ENCODE results near the gene ZMYND8.
A peak's percentile ranks its signal among the peaks of the same experiment; 100 is the strongest.

ZMYND8 gene

DNA sequence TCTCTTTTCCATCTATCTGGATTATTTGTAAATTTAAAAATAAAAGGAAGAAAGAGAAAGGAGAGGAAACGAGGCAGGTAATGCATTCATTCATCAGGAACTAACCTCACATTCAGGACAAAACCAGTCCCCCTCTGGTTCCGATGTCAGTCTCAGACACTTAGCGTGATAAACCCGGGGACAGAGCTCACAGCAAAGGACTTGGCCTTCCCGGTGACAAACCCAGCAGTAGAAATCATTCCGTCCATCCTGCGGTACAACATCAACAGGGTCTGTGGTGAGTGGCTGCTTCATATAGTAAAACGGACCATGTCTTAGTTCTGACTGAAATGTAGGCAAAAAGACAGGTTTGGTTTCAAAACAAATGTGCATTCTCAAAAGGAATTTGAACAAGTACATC is 57.9 kb downstream of the ZMYND8 start:
- no peaks in the 10 kb centered on the region for H3K9me2 ChIP-seq (ENCODE audit: low read depth, low read length)
- H3K27ac ChIP-seq (ENCODE audit: low read depth, low read length, poor library complexity, severe bottlenecking): no peak overlapping the region
- no peak overlapping the region for H3K4me3 ChIP-seq (ENCODE audit: low read depth, low read length, poor library complexity, severe bottlenecking)
- no peaks in the 10 kb centered on the region for H3K27me3 ChIP-seq (ENCODE audit: insufficient read depth, low read length)
- H3K79me2 ChIP-seq (ENCODE audit: insufficient read depth, low read length): peaks cover 4% of the 10 kb centered on the region; the same call in 1 of the 2 replicates
- H3K36me3 ChIP-seq (ENCODE audit: insufficient read depth, low read length): peaks cover 98% of the 10 kb centered on the region
- no peak overlapping the region for H3K9ac ChIP-seq (ENCODE audit: low read length)
- H2AFZ ChIP-seq (ENCODE audit: low read length): no peak overlapping the region
- no peaks in the 10 kb centered on the region for H3F3A ChIP-seq (ENCODE audit: insufficient read depth, low read length)
- no peaks in the 10 kb centered on the region for H3K4me1 ChIP-seq (ENCODE audit: insufficient read depth, low read length, severe bottlenecking)
- TF ChIP-seq, protein P1, sequence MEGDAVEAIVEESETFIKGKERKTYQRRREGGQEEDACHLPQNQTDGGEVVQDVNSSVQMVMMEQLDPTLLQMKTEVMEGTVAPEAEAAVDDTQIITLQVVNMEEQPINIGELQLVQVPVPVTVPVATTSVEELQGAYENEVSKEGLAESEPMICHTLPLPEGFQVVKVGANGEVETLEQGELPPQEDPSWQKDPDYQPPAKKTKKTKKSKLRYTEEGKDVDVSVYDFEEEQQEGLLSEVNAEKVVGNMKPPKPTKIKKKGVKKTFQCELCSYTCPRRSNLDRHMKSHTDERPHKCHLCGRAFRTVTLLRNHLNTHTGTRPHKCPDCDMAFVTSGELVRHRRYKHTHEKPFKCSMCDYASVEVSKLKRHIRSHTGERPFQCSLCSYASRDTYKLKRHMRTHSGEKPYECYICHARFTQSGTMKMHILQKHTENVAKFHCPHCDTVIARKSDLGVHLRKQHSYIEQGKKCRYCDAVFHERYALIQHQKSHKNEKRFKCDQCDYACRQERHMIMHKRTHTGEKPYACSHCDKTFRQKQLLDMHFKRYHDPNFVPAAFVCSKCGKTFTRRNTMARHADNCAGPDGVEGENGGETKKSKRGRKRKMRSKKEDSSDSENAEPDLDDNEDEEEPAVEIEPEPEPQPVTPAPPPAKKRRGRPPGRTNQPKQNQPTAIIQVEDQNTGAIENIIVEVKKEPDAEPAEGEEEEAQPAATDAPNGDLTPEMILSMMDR (IDR thresholded peaks at IDR 0.05; ENCODE audit: low read length): no peak
- TF ChIP-seq EZH2 (IDR thresholded peaks at IDR 0.05; ENCODE audit: borderline replicate concordance, low read length): no peak
- H3K9me3 ChIP-seq (ENCODE audit: low read length): no peaks in the 10 kb centered on the region
- H3K4me2 ChIP-seq (ENCODE audit: low read length): no peak overlapping the region
- H4K20me1 ChIP-seq (ENCODE audit: insufficient read depth, low read length): no peaks in the 10 kb centered on the region

DNA sequence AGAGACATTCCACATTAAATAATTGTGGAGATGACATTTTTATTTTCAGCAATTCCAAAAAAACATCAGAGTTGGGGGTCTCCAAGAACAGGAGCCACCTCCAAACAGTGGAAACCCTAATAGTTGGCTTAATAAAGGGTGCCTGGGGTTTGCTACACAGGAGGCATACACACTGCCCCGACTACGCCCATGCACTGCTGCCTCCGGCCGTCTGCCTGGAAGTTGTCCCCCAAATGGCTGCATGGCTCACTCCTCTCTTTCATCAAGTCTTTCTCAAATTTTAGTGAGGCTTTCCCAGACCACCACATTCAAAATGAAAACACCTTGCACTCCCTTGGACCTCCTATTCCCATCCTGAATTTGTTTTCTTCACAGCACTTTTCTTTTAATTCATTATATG is 58.8 kb downstream of the ZMYND8 start:
- no peak for TF ChIP-seq EZH2 (IDR thresholded peaks at IDR 0.05; ENCODE audit: borderline replicate concordance, low read length)
- TF ChIP-seq, protein P1 (IDR thresholded peaks at IDR 0.05; ENCODE audit: low read length): no peak
- no peaks in the 10 kb centered on the region for H3K4me1 ChIP-seq (ENCODE audit: insufficient read depth, low read length, severe bottlenecking)
- no peak overlapping the region for H3K27ac ChIP-seq (ENCODE audit: low read depth, low read length, poor library complexity, severe bottlenecking)
- no peaks in the 10 kb centered on the region for H4K20me1 ChIP-seq (ENCODE audit: insufficient read depth, low read length)
- no peak overlapping the region for H3K4me3 ChIP-seq (ENCODE audit: low read depth, low read length, poor library complexity, severe bottlenecking)
- H3F3A ChIP-seq (ENCODE audit: insufficient read depth, low read length): no peaks in the 10 kb centered on the region
- no peak overlapping the region for H3K9ac ChIP-seq (ENCODE audit: low read length)
- H2AFZ ChIP-seq (ENCODE audit: low read length): no peak overlapping the region
- no peak overlapping the region for H3K4me2 ChIP-seq (ENCODE audit: low read length)
- H3K36me3 ChIP-seq (ENCODE audit: insufficient read depth, low read length): peaks cover 96% of the 10 kb centered on the region
- peaks cover under 1% of the 10 kb centered on the region; the same call in 1 of the 2 replicates for H3K79me2 ChIP-seq (ENCODE audit: insufficient read depth, low read length)
- H3K27me3 ChIP-seq (ENCODE audit: insufficient read depth, low read length): no peaks in the 10 kb centered on the region
- no peaks in the 10 kb centered on the region for H3K9me2 ChIP-seq (ENCODE audit: low read depth, low read length)
- no peaks in the 10 kb centered on the region for H3K9me3 ChIP-seq (ENCODE audit: low read length)

DNA sequence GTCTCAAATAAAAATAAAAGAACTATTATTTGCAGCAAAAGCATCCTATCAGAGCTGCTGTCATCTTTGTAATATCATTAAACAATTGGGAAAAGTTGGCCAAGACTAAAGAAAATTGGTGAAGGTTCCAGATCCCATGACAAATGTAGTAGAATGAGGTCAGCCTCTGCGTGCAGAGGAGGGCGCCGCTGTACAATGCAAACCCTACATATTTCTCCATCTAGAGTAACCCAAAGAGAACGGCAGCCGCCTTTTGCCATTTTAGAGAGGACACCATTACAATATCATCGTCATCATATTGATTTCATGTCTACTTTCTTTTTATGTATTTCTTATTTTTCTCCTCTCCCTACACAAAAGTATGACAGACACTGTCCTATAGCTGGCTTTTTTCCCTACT is 59.5 kb downstream of the ZMYND8 start:
- TF ChIP-seq, protein P1 (IDR thresholded peaks at IDR 0.05; ENCODE audit: low read length): peak; percentile 41; the same call in 1 of the 2 replicates
- no peak for TF ChIP-seq EZH2 (IDR thresholded peaks at IDR 0.05; ENCODE audit: borderline replicate concordance, low read length)
- H3K9ac ChIP-seq (ENCODE audit: low read length): no peak overlapping the region
- H3K4me2 ChIP-seq (ENCODE audit: low read length): no peak overlapping the region
- no peaks in the 10 kb centered on the region for H4K20me1 ChIP-seq (ENCODE audit: insufficient read depth, low read length)
- no peaks in the 10 kb centered on the region for H3K27me3 ChIP-seq (ENCODE audit: insufficient read depth, low read length)
- no peaks in the 10 kb centered on the region for H3K9me2 ChIP-seq (ENCODE audit: low read depth, low read length)
- no peaks in the 10 kb centered on the region for H3K9me3 ChIP-seq (ENCODE audit: low read length)
- no peak overlapping the region for H3K4me3 ChIP-seq (ENCODE audit: low read depth, low read length, poor library complexity, severe bottlenecking)
- H3K27ac ChIP-seq (ENCODE audit: low read depth, low read length, poor library complexity, severe bottlenecking): no peak overlapping the region
- no peaks in the 10 kb centered on the region for H3K79me2 ChIP-seq (ENCODE audit: insufficient read depth, low read length)
- no peak overlapping the region for H2AFZ ChIP-seq (ENCODE audit: low read length)
- no peaks in the 10 kb centered on the region for H3K4me1 ChIP-seq (ENCODE audit: insufficient read depth, low read length, severe bottlenecking)
- no peaks in the 10 kb centered on the region for H3F3A ChIP-seq (ENCODE audit: insufficient read depth, low read length)
- peaks cover 96% of the 10 kb centered on the region for H3K36me3 ChIP-seq (ENCODE audit: insufficient read depth, low read length)

Data from OCI-LY1 (cell line).